ENCODE data around the gene MT3.

Gene MT3

DNA sequence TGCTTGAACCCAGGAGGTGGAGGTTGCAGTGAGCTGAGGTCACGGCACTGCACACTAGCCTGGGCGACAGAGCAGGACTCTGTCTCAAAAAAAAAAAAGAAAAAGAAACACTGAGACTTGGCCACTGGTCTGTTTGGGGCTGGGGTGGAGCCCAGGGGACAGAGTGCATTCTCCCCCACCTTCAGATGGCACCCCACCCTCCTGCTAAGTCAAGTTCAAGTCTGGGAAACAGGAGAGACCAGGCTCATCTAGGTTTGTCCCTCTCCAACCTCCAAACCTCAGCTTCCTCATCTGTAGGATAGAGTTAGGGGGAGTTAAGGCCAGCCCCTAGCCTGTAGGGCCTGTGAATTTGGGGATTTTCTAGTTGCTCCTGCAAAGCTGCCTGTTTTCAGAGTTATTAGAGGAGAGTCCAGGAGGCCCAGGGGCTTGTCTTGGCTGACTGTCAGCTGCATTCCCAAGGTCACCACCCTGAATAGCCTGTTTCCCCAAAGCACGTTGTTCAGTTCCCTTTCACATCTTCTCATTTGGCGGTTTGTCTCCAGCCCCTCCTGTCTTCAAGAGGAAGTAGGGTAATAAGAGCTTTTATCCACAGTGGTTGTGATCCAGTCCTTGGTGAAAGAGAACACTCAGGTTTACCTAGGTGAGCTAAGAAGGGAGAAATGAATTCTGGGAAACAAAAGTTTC, 2.2 kb downstream of the MT3 start (continued):
- TF ChIP-seq, protein P1, sequence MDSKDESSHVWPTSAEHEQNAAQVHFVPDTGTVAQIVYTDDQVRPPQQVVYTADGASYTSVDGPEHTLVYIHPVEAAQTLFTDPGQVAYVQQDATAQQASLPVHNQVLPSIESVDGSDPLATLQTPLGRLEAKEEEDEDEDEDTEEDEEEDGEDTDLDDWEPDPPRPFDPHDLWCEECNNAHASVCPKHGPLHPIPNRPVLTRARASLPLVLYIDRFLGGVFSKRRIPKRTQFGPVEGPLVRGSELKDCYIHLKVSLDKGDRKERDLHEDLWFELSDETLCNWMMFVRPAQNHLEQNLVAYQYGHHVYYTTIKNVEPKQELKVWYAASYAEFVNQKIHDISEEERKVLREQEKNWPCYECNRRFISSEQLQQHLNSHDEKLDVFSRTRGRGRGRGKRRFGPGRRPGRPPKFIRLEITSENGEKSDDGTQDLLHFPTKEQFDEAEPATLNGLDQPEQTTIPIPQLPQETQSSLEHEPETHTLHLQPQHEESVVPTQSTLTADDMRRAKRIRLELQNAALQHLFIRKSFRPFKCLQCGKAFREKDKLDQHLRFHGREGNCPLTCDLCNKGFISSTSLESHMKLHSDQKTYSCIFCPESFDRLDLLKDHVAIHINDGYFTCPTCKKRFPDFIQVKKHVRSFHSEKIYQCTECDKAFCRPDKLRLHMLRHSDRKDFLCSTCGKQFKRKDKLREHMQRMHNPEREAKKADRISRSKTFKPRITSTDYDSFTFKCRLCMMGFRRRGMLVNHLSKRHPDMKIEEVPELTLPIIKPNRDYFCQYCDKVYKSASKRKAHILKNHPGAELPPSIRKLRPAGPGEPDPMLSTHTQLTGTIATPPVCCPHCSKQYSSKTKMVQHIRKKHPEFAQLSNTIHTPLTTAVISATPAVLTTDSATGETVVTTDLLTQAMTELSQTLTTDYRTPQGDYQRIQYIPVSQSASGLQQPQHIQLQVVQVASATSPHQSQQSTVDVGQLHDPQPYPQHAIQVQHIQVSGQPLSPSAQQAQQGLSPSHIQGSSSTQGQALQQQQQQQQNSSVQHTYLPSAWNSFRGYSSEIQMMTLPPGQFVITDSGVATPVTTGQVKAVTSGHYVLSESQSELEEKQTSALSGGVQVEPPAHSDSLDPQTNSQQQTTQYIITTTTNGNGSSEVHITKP (tag by site-specific recombination; IDR thresholded peaks at IDR 0.05), result no peak
- TF ChIP-seq ZNF19 (tag by site-specific recombination; IDR thresholded peaks at IDR 0.05; ENCODE audit: low read depth), result no peak
- no peak for TF ChIP-seq ZSCAN16 (tag by site-specific recombination; IDR thresholded peaks at IDR 0.05)
- TF ChIP-seq ZNF416 (tag by site-specific recombination; IDR thresholded peaks at IDR 0.05), result no peak
- TF ChIP-seq EGR2 (tag by site-specific recombination; IDR thresholded peaks at IDR 0.05; ENCODE audit: low read depth), result no peak
- TF ChIP-seq, protein P2, sequence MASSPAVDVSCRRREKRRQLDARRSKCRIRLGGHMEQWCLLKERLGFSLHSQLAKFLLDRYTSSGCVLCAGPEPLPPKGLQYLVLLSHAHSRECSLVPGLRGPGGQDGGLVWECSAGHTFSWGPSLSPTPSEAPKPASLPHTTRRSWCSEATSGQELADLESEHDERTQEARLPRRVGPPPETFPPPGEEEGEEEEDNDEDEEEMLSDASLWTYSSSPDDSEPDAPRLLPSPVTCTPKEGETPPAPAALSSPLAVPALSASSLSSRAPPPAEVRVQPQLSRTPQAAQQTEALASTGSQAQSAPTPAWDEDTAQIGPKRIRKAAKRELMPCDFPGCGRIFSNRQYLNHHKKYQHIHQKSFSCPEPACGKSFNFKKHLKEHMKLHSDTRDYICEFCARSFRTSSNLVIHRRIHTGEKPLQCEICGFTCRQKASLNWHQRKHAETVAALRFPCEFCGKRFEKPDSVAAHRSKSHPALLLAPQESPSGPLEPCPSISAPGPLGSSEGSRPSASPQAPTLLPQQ (tag by site-specific recombination; IDR thresholded peaks at IDR 0.05), result no peak
- no peak for TF ChIP-seq TRIM28 (IDR thresholded peaks at IDR 0.05; ENCODE audit: borderline replicate concordance, low read length)
- no peak for TF ChIP-seq ZNF626 (tag by site-specific recombination; IDR thresholded peaks at IDR 0.05)

DNA sequence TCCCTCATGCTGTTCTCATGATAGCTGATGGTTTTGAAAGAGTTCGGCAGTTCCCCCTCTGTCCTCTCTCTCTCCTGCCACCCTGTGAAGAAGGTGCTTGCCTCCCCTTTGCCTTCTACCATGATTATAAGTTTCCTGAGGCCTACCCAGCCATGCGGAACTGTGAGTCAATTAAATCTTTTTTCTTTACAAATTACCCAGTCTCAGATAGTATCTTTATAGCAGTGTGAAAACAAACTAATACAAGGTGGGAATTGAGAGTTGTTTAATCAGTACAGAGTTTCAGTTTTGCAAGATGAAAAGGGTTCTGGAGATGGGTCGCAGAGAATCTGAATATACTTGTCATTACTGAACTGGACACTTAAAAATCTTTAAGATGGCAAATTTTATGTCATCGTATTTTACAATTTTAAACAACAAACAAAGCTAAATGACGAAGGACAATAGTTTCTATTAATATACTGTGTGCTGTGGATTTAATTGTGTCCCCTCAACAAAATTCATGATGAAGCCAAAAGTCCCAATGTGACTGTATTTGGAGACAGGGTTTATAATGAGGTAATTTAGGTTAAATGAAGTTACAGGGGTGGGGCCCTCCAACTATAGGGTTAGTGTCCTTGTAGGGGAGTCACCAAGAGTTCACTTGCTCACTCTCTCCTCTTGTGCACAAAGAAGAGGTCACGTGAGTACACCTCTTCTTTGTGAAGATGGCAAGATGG, 4.4 kb downstream of the MT3 start:
- Histone ChIP-seq H3K4me3 (ENCODE audit: low read depth, low read length) (no peak overlapping the region), H3K4me1 (ENCODE audit: control insufficient read depth, insufficient read depth, low read length) (no peaks in the 10 kb centered on the region), H3K36me3 (ENCODE audit: control insufficient read depth in 2 of 2, insufficient read depth in 1 of 2, low read length in 2 of 2) (no peaks in the 10 kb centered on the region), H3K9me3 (ENCODE audit: control insufficient read depth, insufficient read depth, low read depth, low read length) (no peaks in the 10 kb centered on the region), H3K27ac (ENCODE audit: extremely low read depth, low read depth, low read length) (no peak overlapping the region)
- ChIA-PET POLR2A (no interaction called here), CTCF (no interaction called here)
- TF ChIP-seq REPIN1 (tag by site-specific recombination; IDR thresholded peaks at IDR 0.05; ENCODE audit: low read depth) (no peak), ZNF521 (tag by site-specific recombination; IDR thresholded peaks at IDR 0.05) (no peak), ZEB2 (tag by site-specific recombination; IDR thresholded peaks at IDR 0.05) (no peak), ZNF791 (tag by site-specific recombination; IDR thresholded peaks at IDR 0.05) (no peak), PRDM4 (tag by site-specific recombination; IDR thresholded peaks at IDR 0.05) (no peak), ZNF785 (tag by site-specific recombination; IDR thresholded peaks at IDR 0.05) (no peak), ZNF404 (tag by site-specific recombination; IDR thresholded peaks at IDR 0.05) (no peak), ZNF416 (tag by site-specific recombination; IDR thresholded peaks at IDR 0.05) (no peak), ZNF843 (tag by site-specific recombination; IDR thresholded peaks at IDR 0.05) (no peak)
- TF ChIP-seq, protein P3, sequence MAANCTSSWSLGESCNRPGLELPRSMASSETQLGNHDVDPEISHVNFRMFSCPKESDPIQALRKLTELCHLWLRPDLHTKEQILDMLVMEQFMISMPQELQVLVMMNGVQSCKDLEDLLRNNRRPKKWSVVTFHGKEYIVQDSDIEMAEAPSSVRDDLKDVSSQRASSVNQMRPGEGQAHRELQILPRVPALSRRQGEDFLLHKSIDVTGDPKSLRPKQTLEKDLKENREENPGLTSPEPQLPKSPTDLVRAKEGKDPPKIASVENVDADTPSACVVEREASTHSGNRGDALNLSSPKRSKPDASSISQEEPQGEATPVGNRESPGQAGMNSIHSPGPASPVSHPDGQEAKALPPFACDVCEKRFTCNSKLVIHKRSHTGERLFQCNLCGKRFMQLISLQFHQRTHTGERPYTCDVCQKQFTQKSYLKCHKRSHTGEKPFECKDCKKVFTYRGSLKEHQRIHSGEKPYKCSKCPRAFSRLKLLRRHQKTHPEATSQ (tag by site-specific recombination; IDR thresholded peaks at IDR 0.05), result no peak
- TF ChIP-seq, protein P4, sequence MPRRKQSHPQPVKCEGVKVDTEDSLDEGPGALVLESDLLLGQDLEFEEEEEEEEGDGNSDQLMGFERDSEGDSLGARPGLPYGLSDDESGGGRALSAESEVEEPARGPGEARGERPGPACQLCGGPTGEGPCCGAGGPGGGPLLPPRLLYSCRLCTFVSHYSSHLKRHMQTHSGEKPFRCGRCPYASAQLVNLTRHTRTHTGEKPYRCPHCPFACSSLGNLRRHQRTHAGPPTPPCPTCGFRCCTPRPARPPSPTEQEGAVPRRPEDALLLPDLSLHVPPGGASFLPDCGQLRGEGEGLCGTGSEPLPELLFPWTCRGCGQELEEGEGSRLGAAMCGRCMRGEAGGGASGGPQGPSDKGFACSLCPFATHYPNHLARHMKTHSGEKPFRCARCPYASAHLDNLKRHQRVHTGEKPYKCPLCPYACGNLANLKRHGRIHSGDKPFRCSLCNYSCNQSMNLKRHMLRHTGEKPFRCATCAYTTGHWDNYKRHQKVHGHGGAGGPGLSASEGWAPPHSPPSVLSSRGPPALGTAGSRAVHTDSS (tag by site-specific recombination; IDR thresholded peaks at IDR 0.05), result no peak
- TF ChIP-seq, protein P5, sequence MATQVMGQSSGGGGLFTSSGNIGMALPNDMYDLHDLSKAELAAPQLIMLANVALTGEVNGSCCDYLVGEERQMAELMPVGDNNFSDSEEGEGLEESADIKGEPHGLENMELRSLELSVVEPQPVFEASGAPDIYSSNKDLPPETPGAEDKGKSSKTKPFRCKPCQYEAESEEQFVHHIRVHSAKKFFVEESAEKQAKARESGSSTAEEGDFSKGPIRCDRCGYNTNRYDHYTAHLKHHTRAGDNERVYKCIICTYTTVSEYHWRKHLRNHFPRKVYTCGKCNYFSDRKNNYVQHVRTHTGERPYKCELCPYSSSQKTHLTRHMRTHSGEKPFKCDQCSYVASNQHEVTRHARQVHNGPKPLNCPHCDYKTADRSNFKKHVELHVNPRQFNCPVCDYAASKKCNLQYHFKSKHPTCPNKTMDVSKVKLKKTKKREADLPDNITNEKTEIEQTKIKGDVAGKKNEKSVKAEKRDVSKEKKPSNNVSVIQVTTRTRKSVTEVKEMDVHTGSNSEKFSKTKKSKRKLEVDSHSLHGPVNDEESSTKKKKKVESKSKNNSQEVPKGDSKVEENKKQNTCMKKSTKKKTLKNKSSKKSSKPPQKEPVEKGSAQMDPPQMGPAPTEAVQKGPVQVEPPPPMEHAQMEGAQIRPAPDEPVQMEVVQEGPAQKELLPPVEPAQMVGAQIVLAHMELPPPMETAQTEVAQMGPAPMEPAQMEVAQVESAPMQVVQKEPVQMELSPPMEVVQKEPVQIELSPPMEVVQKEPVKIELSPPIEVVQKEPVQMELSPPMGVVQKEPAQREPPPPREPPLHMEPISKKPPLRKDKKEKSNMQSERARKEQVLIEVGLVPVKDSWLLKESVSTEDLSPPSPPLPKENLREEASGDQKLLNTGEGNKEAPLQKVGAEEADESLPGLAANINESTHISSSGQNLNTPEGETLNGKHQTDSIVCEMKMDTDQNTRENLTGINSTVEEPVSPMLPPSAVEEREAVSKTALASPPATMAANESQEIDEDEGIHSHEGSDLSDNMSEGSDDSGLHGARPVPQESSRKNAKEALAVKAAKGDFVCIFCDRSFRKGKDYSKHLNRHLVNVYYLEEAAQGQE (tag by site-specific recombination; IDR thresholded peaks at IDR 0.05), result no peak

All from HEK293 (cell line).